ENCODE data around the gene FRMD4A.

FRMD4A gene

GRCh38 chr10:14293526-14293925 lies 37.2 kb downstream of the FRMD4A start:
- no peak for FAIRE-seq

- FAIRE-seq = no peak
Observed at GRCh38 chr10:14291296-14291695, 39.4 kb downstream of the FRMD4A start.

GRCh38 chr10:14285941-14286560 lies 44.7 kb downstream of the FRMD4A start:
- no peak for FAIRE-seq

GRCh38 chr10:14282276-14282675 lies 48.4 kb downstream of the FRMD4A start:
- FAIRE-seq = no peak

GRCh38 chr10:14278533-14278932 lies 52.2 kb downstream of the FRMD4A start:
- no peak for FAIRE-seq

- no peak for FAIRE-seq
Observed at GRCh38 chr10:14276210-14276609, 54.5 kb downstream of the FRMD4A start.

GRCh38 chr10:14271621-14272020 lies 59.1 kb downstream of the FRMD4A start:
- FAIRE-seq = no peak

GRCh38 chr10:14270370-14270769 lies 60.4 kb downstream of the FRMD4A start:
- no peak for FAIRE-seq

- FAIRE-seq = no peak
Observed at GRCh38 chr10:14265709-14266108, 65.0 kb downstream of the FRMD4A start.

GRCh38 chr10:14262836-14263425 lies 67.8 kb downstream of the FRMD4A start:
- FAIRE-seq = no peak

GRCh38 chr10:14261336-14261735 lies 69.4 kb downstream of the FRMD4A start:
- no peak for FAIRE-seq

- FAIRE-seq = no peak
Observed at GRCh38 chr10:14259696-14260566, 70.8 kb downstream of the FRMD4A start.

- FAIRE-seq = no peak
Observed at GRCh38 chr10:14254368-14254767, 76.4 kb downstream of the FRMD4A start.

- FAIRE-seq = no peak
Observed at GRCh38 chr10:14253711-14254110, 77.0 kb downstream of the FRMD4A start.

- FAIRE-seq = no peak
Observed at GRCh38 chr10:14253079-14253478, 77.6 kb downstream of the FRMD4A start.

GRCh38 chr10:14250496-14251076 lies 80.1 kb downstream of the FRMD4A start:
- no peak for FAIRE-seq

GRCh38 chr10:14247377-14248116 lies 83.2 kb downstream of the FRMD4A start:
- no peak for FAIRE-seq

- peak; percentile 28 for FAIRE-seq
Observed at GRCh38 chr10:14244801-14245211, 85.9 kb downstream of the FRMD4A start.

GRCh38 chr10:14244147-14244546 lies 86.6 kb downstream of the FRMD4A start:
- no peak for FAIRE-seq

- no peak for FAIRE-seq
Observed at GRCh38 chr10:14243221-14243620, 87.5 kb downstream of the FRMD4A start.

- FAIRE-seq = peak; percentile 40
Observed at GRCh38 chr10:14241196-14241595, 89.5 kb downstream of the FRMD4A start.

GRCh38 chr10:14240253-14241189 lies 90.2 kb downstream of the FRMD4A start:
- no peak for FAIRE-seq
